OCI-LY1 (cell line): ENCODE results near the gene DHRS7B.

Experiments used
- CTCF ChIP-seq: fragments of 200-600 bp; sonication (generic), shearing (Covaris generic); IDR thresholded peaks from 2 replicates; pipeline ENCODE4 v1.5.1; 2017; ENCODE audit warnings: mild to moderate bottlenecking, antibody characterized with exemption, low read length, moderate library complexity, mixed read lengths
- EZH2 ChIP-seq: fragments of 200-600 bp; sonication (generic), shearing (Covaris generic); IDR thresholded peaks from 2 replicates; pipeline ENCODE4 v1.8.0; 2017; ENCODE audit warnings: borderline replicate concordance, mixed run types, mild to moderate bottlenecking, antibody characterized with exemption, low read length, moderate library complexity, mixed read lengths

- TF ChIP-seq CTCF (no peak), EZH2 (no peak)
Observed at GRCh38 chr17:21210411-21211076, 83.8 kb downstream of the DHRS7B start.
